HepG2 (cell line): ENCODE measurements around the gene ATP9A. TPM values are rescaled to one million over a fixed set of nuclear protein-coding genes. Genes with fewer than 3 reads are reported as not detected.

ENCODE experiments used
- JDP2 ChIP-seq: sonication (generic); formaldehyde crosslinking; IDR thresholded peaks from 2 replicates; pipeline ENCODE4 v1.8.1; 2022; ENCODE audit warnings: missing genetic modification reagents, borderline replicate concordance
- NFE2 ChIP-seq: sonication (generic); formaldehyde crosslinking; IDR thresholded peaks from 2 replicates; pipeline ENCODE4 v1.4.0; 2020; ENCODE audit warnings: missing genetic modification reagents
- RFXANK ChIP-seq: IDR thresholded peaks from 2 replicates; pipeline ENCODE4 v1.6.1; 2016
- SMARCE1 ChIP-seq: fragments of 450-650 bp; IDR thresholded peaks from 2 replicates; pipeline ENCODE4 v1.6.1; 2017; ENCODE audit warnings: borderline replicate concordance
- SP4 ChIP-seq: sonication (generic); formaldehyde crosslinking; IDR thresholded peaks from 2 replicates; pipeline ENCODE4 v1.8.1; 2023; ENCODE audit warnings: mild to moderate bottlenecking, missing genetic modification reagents
- ZC3H4 ChIP-seq: sonication (generic); formaldehyde crosslinking; IDR thresholded peaks from 2 replicates; pipeline ENCODE4 v1.4.0; 2020; ENCODE audit warnings: missing genetic modification reagents, borderline replicate concordance
- ZNF430 ChIP-seq: sonication (generic); formaldehyde crosslinking; IDR thresholded peaks from 2 replicates; pipeline ENCODE4 v1.9.0; 2021; ENCODE audit warnings: mild to moderate bottlenecking, missing genetic modification reagents
- ZNF670 ChIP-seq: sonication (generic); formaldehyde crosslinking; IDR thresholded peaks from 2 replicates; pipeline ENCODE4 v1.8.0; 2022; ENCODE audit warnings: mild to moderate bottlenecking, missing genetic modification reagents, borderline replicate concordance
- polyA plus RNA-seq, 8 experiments: library from polyadenylated mRNA; depleted of rRNA in 3 of 8; stranded (reverse) in 7 of 8; unstranded in 1 of 8; fragments of >200 nt; fragmentation: Illumina TruSeq in 4 of 8; extraction: Trizol in 4 of 8; gene quantifications; 2 replicates each; pipeline versions ENCODE4 v1.2.1 to v1.2.3, GENCODE V29; 2011 to 2016; ENCODE audit warnings: low read depth in 4 of 8, missing spikeins in 1 of 8, mixed read lengths in 1 of 8; ENCODE audit not compliant: insufficient read depth in 1 of 8
- total RNA-seq, 5 experiments: library from RNA; depleted of rRNA; stranded (reverse); fragments of >200 nt; fragmentation: Illumina TruSeq; extraction: Trizol; gene quantifications; 2 replicates each; pipeline ENCODE4 v1.2.3, GENCODE V29; 2016; ENCODE audit warnings: low read depth in 1 of 5
- TF ChIP-seq, protein P1 (sequence below): sonication (generic); formaldehyde crosslinking; IDR thresholded peaks from 2 replicates; pipeline ENCODE4 v1.9.0; 2021; ENCODE audit warnings: missing genetic modification reagents, borderline replicate concordance
- TF ChIP-seq, protein P2 (sequence below): sonication (generic); formaldehyde crosslinking; IDR thresholded peaks from 2 replicates; pipeline ENCODE4 v1.5.0; 2020; ENCODE audit warnings: mild to moderate bottlenecking, missing genetic modification reagents, moderate library complexity
- TF ChIP-seq, protein P3 (sequence below): sonication (generic); formaldehyde crosslinking; IDR thresholded peaks from 2 replicates; pipeline ENCODE4 v1.5.1; 2020; ENCODE audit warnings: mild to moderate bottlenecking, missing genetic modification reagents
- TF ChIP-seq, protein P4 (sequence below): IDR thresholded peaks from 2 replicates; pipeline ENCODE4 v1.6.1; 2016; ENCODE audit warnings: low read depth

Gene ATP9A
- total and polyA plus RNA-seq, 2 of the 13 experiments (the other 11 are each of a cell fraction or from before 2014, with no cell fraction given): 11.8 to 18.5 TPM

DNA sequence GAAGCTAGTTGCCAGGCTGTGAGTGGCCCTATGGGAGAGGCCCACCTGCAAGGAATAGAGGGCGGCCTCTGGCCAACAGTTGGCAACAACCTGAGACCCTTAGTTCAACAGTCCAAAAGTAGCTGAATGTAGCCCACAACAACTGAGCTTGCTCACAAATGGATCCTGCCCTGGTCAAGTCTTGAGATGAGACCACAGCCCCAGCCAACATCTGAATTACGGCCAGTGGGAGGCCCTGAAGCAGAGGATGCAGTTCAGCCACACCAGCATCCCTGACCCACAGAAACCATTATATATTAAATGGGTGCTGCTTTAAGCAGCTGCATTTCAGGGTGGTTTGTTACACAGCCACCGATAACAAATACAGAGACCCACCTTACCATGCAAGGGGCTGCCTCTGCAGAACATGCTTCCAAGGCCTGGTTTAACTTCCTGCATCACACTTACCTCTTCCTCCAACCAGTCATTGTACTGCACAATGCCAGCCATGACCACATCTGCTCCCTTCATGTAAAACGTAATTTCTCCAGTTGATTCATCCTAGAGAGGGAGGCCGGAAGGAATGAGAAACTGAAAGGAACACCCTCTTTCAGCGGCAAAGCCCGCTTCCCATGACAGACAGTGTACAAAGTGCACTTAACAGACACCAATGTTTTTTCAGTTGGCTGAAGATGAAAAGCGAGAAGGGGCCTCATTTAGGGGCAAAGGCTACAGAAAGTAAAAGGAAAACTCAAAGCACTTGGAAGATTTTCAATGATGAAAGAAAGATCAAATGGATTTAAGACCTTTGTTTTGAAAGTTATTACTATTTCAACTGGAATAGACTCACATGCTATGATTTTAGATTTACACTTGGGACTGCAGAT lies 139.4 kb downstream of the ATP9A start (continued):
- TF ChIP-seq, protein P1, sequence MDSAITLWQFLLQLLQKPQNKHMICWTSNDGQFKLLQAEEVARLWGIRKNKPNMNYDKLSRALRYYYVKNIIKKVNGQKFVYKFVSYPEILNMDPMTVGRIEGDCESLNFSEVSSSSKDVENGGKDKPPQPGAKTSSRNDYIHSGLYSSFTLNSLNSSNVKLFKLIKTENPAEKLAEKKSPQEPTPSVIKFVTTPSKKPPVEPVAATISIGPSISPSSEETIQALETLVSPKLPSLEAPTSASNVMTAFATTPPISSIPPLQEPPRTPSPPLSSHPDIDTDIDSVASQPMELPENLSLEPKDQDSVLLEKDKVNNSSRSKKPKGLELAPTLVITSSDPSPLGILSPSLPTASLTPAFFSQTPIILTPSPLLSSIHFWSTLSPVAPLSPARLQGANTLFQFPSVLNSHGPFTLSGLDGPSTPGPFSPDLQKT: no peak
- TF ChIP-seq ZNF670 (CRISPR knock-in tag): peak; percentile 53; the same call in 1 of the 2 replicates
- TF ChIP-seq, protein P2, sequence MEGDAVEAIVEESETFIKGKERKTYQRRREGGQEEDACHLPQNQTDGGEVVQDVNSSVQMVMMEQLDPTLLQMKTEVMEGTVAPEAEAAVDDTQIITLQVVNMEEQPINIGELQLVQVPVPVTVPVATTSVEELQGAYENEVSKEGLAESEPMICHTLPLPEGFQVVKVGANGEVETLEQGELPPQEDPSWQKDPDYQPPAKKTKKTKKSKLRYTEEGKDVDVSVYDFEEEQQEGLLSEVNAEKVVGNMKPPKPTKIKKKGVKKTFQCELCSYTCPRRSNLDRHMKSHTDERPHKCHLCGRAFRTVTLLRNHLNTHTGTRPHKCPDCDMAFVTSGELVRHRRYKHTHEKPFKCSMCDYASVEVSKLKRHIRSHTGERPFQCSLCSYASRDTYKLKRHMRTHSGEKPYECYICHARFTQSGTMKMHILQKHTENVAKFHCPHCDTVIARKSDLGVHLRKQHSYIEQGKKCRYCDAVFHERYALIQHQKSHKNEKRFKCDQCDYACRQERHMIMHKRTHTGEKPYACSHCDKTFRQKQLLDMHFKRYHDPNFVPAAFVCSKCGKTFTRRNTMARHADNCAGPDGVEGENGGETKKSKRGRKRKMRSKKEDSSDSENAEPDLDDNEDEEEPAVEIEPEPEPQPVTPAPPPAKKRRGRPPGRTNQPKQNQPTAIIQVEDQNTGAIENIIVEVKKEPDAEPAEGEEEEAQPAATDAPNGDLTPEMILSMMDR (CRISPR knock-in tag): no peak
- no peak for TF ChIP-seq JDP2 (CRISPR knock-in tag)
- TF ChIP-seq, protein P3, sequence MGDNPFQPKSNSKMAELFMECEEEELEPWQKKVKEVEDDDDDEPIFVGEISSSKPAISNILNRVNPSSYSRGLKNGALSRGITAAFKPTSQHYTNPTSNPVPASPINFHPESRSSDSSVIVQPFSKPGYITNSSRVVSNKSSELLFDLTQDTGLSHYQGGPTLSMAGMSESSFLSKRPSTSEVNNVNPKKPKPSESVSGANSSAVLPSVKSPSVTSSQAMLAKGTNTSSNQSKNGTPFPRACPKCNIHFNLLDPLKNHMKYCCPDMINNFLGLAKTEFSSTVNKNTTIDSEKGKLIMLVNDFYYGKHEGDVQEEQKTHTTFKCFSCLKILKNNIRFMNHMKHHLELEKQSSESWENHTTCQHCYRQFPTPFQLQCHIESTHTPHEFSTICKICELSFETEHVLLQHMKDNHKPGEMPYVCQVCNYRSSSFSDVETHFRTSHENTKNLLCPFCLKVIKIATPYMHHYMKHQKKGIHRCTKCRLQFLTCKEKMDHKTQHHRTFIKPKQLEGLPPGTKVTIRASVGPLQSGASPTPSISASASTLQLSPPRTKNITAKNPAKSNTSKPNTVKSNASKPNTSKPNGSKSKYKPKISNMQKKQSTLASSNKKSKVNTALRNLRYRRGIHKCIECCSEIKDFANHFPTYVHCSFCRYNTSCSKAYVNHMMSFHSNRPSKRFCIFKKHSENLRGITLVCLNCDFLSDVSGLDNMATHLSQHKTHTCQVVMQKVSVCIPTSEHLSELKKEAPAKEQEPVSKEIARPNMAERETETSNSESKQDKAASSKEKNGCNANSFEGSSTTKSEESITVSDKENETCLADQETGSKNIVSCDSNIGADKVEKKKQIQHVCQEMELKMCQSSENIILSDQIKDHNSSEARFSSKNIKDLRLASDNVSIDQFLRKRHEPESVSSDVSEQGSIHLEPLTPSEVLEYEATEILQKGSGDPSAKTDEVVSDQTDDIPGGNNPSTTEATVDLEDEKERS: no peak
- 0 out of 2 replicates have a peak, but pooled peaks have one; percentile 33 for TF ChIP-seq ZC3H4 (CRISPR knock-in tag)
- TF ChIP-seq ZNF430 (CRISPR knock-in tag): peak; percentile 55; the same call in 1 of the 2 replicates
- TF ChIP-seq, protein P4, sequence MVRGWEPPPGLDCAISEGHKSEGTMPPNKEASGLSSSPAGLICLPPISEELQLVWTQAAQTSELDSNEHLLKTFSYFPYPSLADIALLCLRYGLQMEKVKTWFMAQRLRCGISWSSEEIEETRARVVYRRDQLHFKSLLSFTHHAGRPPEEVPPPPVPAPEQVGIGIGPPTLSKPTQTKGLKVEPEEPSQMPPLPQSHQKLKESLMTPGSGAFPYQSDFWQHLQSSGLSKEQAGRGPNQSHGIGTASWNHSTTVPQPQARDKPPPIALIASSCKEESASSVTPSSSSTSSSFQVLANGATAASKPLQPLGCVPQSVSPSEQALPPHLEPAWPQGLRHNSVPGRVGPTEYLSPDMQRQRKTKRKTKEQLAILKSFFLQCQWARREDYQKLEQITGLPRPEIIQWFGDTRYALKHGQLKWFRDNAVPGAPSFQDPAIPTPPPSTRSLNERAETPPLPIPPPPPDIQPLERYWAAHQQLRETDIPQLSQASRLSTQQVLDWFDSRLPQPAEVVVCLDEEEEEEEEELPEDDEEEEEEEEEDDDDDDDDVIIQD (CRISPR knock-in tag): peak; percentile 65
- no peak for TF ChIP-seq SMARCE1
- no peak for TF ChIP-seq NFE2 (CRISPR knock-in tag)
- 0 out of 2 replicates have a peak, but pooled peaks have one; percentile 46 for TF ChIP-seq RFXANK (CRISPR knock-in tag)
- TF ChIP-seq SP4 (CRISPR knock-in tag): no peak
